K562 (cell line): Measurements from ENCODE around the gene LZTFL1. TPM values are rescaled to one million over a fixed set of nuclear protein-coding genes. Genes with fewer than 3 reads are reported as not detected.

Experiments used
- ATF1 ChIP-seq, 2 experiments: fragments of 450-650 bp in 1 of 2; IDR thresholded peaks; 2 replicates each; pipeline ENCODE4 v1.6.1; 2016; ENCODE audit warnings: missing compliant biosample characterization in 1 of 2, missing genetic modification characterization in 1 of 2
- CHD2 ChIP-seq: IDR thresholded peaks from 2 replicates; pipeline ENCODE4 v1.6.1; 2011; ENCODE audit warnings: low read depth, low read length
- FOXK2 ChIP-seq, 2 experiments: fragments of 450-650 bp; IDR thresholded peaks in 1 of 2; conservative IDR thresholded peaks in 1 of 2; 2 replicates each; pipeline ENCODE4 v1.6.1; 2016; ENCODE audit warnings: low read depth in 2 of 2, mild to moderate bottlenecking in 1 of 2
- HDAC3 ChIP-seq: fragments of 450-650 bp; IDR thresholded peaks from 2 replicates; pipeline ENCODE4 v1.6.1; 2018; ENCODE audit warnings: borderline replicate concordance, mild to moderate bottlenecking, moderate library complexity; ENCODE audit not compliant: partially characterized antibody
- HDGF ChIP-seq: fragments of 450-650 bp; IDR thresholded peaks from 2 replicates; pipeline ENCODE4 v1.6.1; 2016
- MTA3 ChIP-seq: fragments of 450-650 bp; formaldehyde crosslinking; IDR thresholded peaks from 2 replicates; pipeline ENCODE4 v1.6.1; 2017; ENCODE audit warnings: mild to moderate bottlenecking, borderline replicate concordance
- POLR2AphosphoS5 ChIP-seq: IDR thresholded peaks from 2 replicates; pipeline ENCODE4 v1.6.1; 2011; ENCODE audit warnings: mild to moderate bottlenecking, low read depth, low read length, moderate library complexity; ENCODE audit not compliant: control insufficient read depth, insufficient read depth
- RBM15 ChIP-seq: fragments of 200-400 bp; formaldehyde crosslinking; IDR thresholded peaks from 2 replicates; pipeline ENCODE4 v1.6.1; 2018; ENCODE audit warnings: mild to moderate bottlenecking, low read length, moderate library complexity; ENCODE audit not compliant: insufficient read depth
- SMAD2 ChIP-seq: fragments of 150-350 bp; IDR thresholded peaks from 2 replicates; pipeline ENCODE4 v1.6.1; 2014; ENCODE audit warnings: low read depth, mild to moderate bottlenecking, low read length
- SRSF3 ChIP-seq: fragments of 200-400 bp; formaldehyde crosslinking; IDR thresholded peaks from 2 replicates; pipeline ENCODE4 v1.6.1; 2016; ENCODE audit warnings: mild to moderate bottlenecking, low read length, moderate library complexity; ENCODE audit not compliant: insufficient read depth
- ZNF143 ChIP-seq: sonication (generic); formaldehyde crosslinking; IDR thresholded peaks from 2 replicates; pipeline ENCODE4 v1.9.0; 2022; ENCODE audit warnings: mild to moderate bottlenecking, missing genetic modification reagents
- ZNF146 ChIP-seq: IDR thresholded peaks from one replicate; pipeline ENCODE4 v1.6.1; 2018; ENCODE audit warnings: missing compliant biosample characterization; ENCODE audit not compliant: unreplicated experiment
- polyA plus RNA-seq, 8 experiments: library from polyadenylated mRNA; depleted of rRNA in 4 of 8; stranded (reverse) in 5 of 8; unstranded in 3 of 8; fragments of >200 nt; fragmentation: Nextera tagmentation in 2 of 8; fragmentation: Illumina TruSeq in 1 of 8; extraction: Ambion mirVana in 2 of 8; extraction: Trizol in 1 of 8; gene quantifications; 2 replicates each; pipeline versions ENCODE4 v1.2.1 to v1.2.3, GENCODE V29; 2011 to 2014; ENCODE audit warnings: inconsistent platforms in 1 of 8, missing spikeins in 1 of 8
- total RNA-seq, 7 experiments: library from RNA; depleted of rRNA in 6 of 7; stranded (reverse); fragments of >200 nt in 6 of 7; fragmentation: Illumina TruSeq in 2 of 7; extraction: Trizol in 2 of 7; gene quantifications; 2 replicates each; pipeline versions ENCODE4 v1.2.1 to v1.2.3, GENCODE V29; 2011 to 2021; ENCODE audit warnings: low replicate concordance in 1 of 7
- TF ChIP-seq, protein P1 (sequence below): fragments of 450-650 bp; IDR thresholded peaks from 2 replicates; pipeline ENCODE4 v1.6.1; 2017; ENCODE audit warnings: antibody characterized with exemption, mild to moderate bottlenecking
- TF ChIP-seq, protein P2 (sequence below): sonication (generic); IDR thresholded peaks from 2 replicates; pipeline ENCODE4 v1.6.1; 2016
- TF ChIP-seq, protein P3 (sequence below): sonication (generic); formaldehyde crosslinking; IDR thresholded peaks from 2 replicates; pipeline ENCODE4 v1.8.1; 2023; ENCODE audit warnings: mild to moderate bottlenecking, missing genetic modification reagents

LZTFL1 gene
- total and polyA plus RNA-seq, 9 of the 15 experiments (the other 6 are each of a cell fraction or from before 2014, with no cell fraction given), result 10.7 to 33.7 (median 15.3) TPM

DNA sequence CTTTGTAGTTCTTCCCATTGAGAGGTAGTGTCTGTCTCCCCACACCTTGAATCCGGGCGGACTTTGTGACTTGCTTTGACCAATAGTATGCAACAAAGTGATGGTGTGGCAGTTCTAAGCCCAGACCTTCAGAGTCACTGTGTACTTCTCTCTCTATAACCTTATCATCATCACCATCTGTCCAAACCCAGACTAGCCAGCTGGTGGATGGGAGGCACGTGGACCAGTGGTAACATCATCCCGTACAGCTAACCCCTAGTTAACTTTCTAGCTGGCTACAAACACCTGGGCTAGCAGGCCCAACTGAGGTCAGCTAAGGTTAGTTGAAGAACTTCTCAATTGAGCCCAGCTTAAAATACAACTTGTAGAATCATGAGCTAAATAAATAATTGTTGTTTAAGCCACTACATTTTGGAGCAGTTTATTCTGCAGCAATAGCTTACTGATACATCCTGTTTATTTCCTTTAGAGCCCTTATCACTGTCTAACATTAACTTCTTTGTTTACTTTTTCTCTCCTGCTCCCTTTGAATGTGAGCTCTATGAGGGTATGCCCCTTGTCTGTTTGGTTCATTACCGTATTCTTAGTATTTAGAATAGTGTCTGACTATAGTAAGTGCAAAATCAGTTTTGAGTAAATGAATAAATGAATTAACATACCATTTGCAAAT lies 32.9 kb upstream of the LZTFL1 start (continued):
- TF ChIP-seq, protein P1, sequence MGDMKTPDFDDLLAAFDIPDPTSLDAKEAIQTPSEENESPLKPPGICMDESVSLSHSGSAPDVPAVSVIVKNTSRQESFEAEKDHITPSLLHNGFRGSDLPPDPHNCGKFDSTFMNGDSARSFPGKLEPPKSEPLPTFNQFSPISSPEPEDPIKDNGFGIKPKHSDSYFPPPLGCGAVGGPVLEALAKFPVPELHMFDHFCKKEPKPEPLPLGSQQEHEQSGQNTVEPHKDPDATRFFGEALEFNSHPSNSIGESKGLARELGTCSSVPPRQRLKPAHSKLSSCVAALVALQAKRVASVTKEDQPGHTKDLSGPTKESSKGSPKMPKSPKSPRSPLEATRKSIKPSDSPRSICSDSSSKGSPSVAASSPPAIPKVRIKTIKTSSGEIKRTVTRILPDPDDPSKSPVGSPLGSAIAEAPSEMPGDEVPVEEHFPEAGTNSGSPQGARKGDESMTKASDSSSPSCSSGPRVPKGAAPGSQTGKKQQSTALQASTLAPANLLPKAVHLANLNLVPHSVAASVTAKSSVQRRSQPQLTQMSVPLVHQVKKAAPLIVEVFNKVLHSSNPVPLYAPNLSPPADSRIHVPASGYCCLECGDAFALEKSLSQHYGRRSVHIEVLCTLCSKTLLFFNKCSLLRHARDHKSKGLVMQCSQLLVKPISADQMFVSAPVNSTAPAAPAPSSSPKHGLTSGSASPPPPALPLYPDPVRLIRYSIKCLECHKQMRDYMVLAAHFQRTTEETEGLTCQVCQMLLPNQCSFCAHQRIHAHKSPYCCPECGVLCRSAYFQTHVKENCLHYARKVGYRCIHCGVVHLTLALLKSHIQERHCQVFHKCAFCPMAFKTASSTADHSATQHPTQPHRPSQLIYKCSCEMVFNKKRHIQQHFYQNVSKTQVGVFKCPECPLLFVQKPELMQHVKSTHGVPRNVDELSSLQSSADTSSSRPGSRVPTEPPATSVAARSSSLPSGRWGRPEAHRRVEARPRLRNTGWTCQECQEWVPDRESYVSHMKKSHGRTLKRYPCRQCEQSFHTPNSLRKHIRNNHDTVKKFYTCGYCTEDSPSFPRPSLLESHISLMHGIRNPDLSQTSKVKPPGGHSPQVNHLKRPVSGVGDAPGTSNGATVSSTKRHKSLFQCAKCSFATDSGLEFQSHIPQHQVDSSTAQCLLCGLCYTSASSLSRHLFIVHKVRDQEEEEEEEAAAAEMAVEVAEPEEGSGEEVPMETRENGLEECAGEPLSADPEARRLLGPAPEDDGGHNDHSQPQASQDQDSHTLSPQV, result 0 out of 2 replicates have a peak, but pooled peaks have one; percentile 16
- TF ChIP-seq, protein P2, sequence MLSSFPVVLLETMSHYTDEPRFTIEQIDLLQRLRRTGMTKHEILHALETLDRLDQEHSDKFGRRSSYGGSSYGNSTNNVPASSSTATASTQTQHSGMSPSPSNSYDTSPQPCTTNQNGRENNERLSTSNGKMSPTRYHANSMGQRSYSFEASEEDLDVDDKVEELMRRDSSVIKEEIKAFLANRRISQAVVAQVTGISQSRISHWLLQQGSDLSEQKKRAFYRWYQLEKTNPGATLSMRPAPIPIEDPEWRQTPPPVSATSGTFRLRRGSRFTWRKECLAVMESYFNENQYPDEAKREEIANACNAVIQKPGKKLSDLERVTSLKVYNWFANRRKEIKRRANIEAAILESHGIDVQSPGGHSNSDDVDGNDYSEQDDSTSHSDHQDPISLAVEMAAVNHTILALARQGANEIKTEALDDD, result peak; percentile 93
- peak in 1 of 2 experiments; percentile 50; a peak in 1 of 4 replicates for TF ChIP-seq FOXK2 (conservative IDR thresholded peaks at IDR 0.05 in 1 of 2, IDR thresholded peaks at IDR 0.05 in 1 of 2; ENCODE audit: low read depth in 2 of 2)
- no peak for TF ChIP-seq ZNF143 (CRISPR knock-in tag)
- TF ChIP-seq POLR2AphosphoS5, result no peak
- no peak for TF ChIP-seq RBM15
- no peak for TF ChIP-seq HDAC3
- TF ChIP-seq MTA3, result no peak
- no peak for TF ChIP-seq ATF1 (CRISPR knock-in tag; IDR thresholded peaks at IDR 0.05)
- 0 out of 2 replicates have a peak, but pooled peaks have one; percentile 19 for TF ChIP-seq ATF1 (tag; IDR thresholded peaks at IDR 0.05)
- TF ChIP-seq SRSF3, result no peak
- TF ChIP-seq, protein P3, sequence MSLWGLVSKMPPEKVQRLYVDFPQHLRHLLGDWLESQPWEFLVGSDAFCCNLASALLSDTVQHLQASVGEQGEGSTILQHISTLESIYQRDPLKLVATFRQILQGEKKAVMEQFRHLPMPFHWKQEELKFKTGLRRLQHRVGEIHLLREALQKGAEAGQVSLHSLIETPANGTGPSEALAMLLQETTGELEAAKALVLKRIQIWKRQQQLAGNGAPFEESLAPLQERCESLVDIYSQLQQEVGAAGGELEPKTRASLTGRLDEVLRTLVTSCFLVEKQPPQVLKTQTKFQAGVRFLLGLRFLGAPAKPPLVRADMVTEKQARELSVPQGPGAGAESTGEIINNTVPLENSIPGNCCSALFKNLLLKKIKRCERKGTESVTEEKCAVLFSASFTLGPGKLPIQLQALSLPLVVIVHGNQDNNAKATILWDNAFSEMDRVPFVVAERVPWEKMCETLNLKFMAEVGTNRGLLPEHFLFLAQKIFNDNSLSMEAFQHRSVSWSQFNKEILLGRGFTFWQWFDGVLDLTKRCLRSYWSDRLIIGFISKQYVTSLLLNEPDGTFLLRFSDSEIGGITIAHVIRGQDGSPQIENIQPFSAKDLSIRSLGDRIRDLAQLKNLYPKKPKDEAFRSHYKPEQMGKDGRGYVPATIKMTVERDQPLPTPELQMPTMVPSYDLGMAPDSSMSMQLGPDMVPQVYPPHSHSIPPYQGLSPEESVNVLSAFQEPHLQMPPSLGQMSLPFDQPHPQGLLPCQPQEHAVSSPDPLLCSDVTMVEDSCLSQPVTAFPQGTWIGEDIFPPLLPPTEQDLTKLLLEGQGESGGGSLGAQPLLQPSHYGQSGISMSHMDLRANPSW (CRISPR knock-in tag), result no peak
- TF ChIP-seq ZNF146 (CRISPR knock-in tag), result no peak
- TF ChIP-seq SMAD2, result no peak
- TF ChIP-seq HDGF, result no peak
- TF ChIP-seq CHD2, result no peak
